HepG2 (cell line): ENCODE measurements around the gene SUZ12. TPM values are rescaled to one million over a fixed set of nuclear protein-coding genes. Genes with fewer than 3 reads are reported as not detected.
"Not testable (repeated sequence)": the region's sequence is repeated elsewhere in the genome, so short reads cannot be mapped to it uniquely, and the experiment has no call there.

Experiments
- ATAC-seq: fragments of 200-7000 bp; cut with Tn5 transposase; 3 replicates; pipeline ENCODE4 v1.9.1; 2020; ENCODE audit warnings: mild to moderate bottlenecking, moderate library complexity
- BruUV-seq: library from RNA; stranded (reverse); fragments of 400-500 nt; replicated peaks from 2 replicates; lab custom pipeline; 2021; lab: Mats Ljungman, UMichigan
- CTCF ChIA-PET: fragments of 300-600 bp; formaldehyde crosslinking; extraction: SDS; loops from one replicate; lab custom pipeline; 2021; ENCODE audit warnings: low total read pairs, inconsistent platforms, low intra/inter-chr PET ratio; lab: Yijun Ruan, JAX
- POLR2A ChIA-PET: fragments of 350-600 bp; sonication (Branson Sonifier 250); formaldehyde crosslinking; loops from one replicate; lab custom pipeline; 2020; ENCODE audit warnings: antibody characterized with exemption, inconsistent platforms; lab: Yijun Ruan, JAX
- DNase-seq: peaks from one replicate; pipeline ENCODE4 v3.0.0-alpha.2; 2015; ENCODE audit warnings: low spot score
- FAIRE-seq: peaks from 3 replicates; lab custom pipeline; 2011; peaks lifted over from hg19 to GRCh38; lab: Jason Lieb, UNC
- H2AFZ ChIP-seq: one replicate; pipeline ENCODE4 v1.6.1; 2011; ENCODE audit warnings: low read length, inconsistent platforms
- H3K27ac ChIP-seq: fragments of 300-600 bp; 3 replicates; pipeline ENCODE4 v1.8.0; 2011; ENCODE audit warnings: mixed run types, mild to moderate bottlenecking, mixed read lengths, low read length, inconsistent platforms; ENCODE audit not compliant: insufficient read depth; ENCODE audit errors: extremely low read length
- H3K27me3 ChIP-seq, 2 experiments: fragments of 200-600 bp in 1 of 2; 2 replicates in 1 of 2; 3 replicates in 1 of 2; pipeline versions ENCODE4 v1.6.0 to v1.8.0; 2011; ENCODE audit warnings: low read length in 2 of 2, mild to moderate bottlenecking in 2 of 2, moderate library complexity in 2 of 2, inconsistent platforms in 1 of 2; ENCODE audit not compliant: insufficient read depth in 2 of 2, control insufficient read depth in 1 of 2
- H3K36me3 ChIP-seq, 2 experiments: fragments of 200-600 bp in 1 of 2; replicated peaks in 1 of 2; 2 replicates in 1 of 2; 3 replicates in 1 of 2; pipeline versions ENCODE4 v1.5.1 to v1.8.0; 2011; ENCODE audit warnings: low read length in 2 of 2, inconsistent platforms in 1 of 2; ENCODE audit not compliant: insufficient read depth in 2 of 2, control insufficient read depth in 1 of 2
- H3K4me1 ChIP-seq: 2 replicates; pipeline ENCODE4 v1.5.1; 2012; ENCODE audit warnings: low read length, inconsistent platforms; ENCODE audit not compliant: insufficient read depth
- H3K4me2 ChIP-seq: 2 replicates; pipeline ENCODE4 v1.6.0; 2011; ENCODE audit warnings: low read depth, low read length, inconsistent platforms
- H3K4me3 ChIP-seq, 3 experiments: fragments of 200-600 bp in 1 of 3; sonication (generic), shearing (Covaris generic) in 1 of 3; replicated peaks in 1 of 3; 2 replicates each; pipeline ENCODE4 v1.5.1; 2011 to 2016; ENCODE audit warnings: low read length in 3 of 3, inconsistent platforms in 2 of 3, low read depth in 2 of 3, mild to moderate bottlenecking in 2 of 3, control low read depth in 1 of 3, mixed read lengths in 1 of 3; ENCODE audit not compliant: insufficient read depth in 1 of 3
- H3K79me2 ChIP-seq: one replicate; pipeline ENCODE4 v1.6.1; 2011; ENCODE audit warnings: low read length, inconsistent platforms; ENCODE audit not compliant: insufficient read depth
- H3K9ac ChIP-seq: 2 replicates; pipeline ENCODE4 v1.6.0; 2011; ENCODE audit warnings: mild to moderate bottlenecking, low read depth, low read length, inconsistent platforms; ENCODE audit not compliant: insufficient read depth
- H3K9me3 ChIP-seq: 2 replicates; pipeline ENCODE4 v1.5.1; 2012; ENCODE audit warnings: mild to moderate bottlenecking, low read length
- H4K20me1 ChIP-seq: 2 replicates; pipeline ENCODE4 v1.6.0; 2011; ENCODE audit warnings: inconsistent platforms, mild to moderate bottlenecking, low read length, moderate library complexity; ENCODE audit not compliant: insufficient read depth
- SAP130 ChIP-seq: IDR thresholded peaks from 2 replicates; pipeline ENCODE4 v1.6.1; 2016; ENCODE audit warnings: low read depth
- ZNF629 ChIP-seq: sonication (generic); formaldehyde crosslinking; conservative IDR thresholded peaks from 2 replicates; pipeline ENCODE4 v1.5.0; 2020; ENCODE audit warnings: missing genetic modification reagents
- WGBS: methylation state at CpG from one replicate; pipeline ENCODE4 v1.1.6; 2017; ENCODE audit warnings: low lambda C conversion rate; 5-methylcytosine and 5-hydroxymethylcytosine counted together
- in situ Hi-C: cut with HindIII; loops from 2 replicates; pipeline ENCODE4 v1.10.0; 2017; ENCODE audit warnings: low pct_unique_long_range_greater_than_20kb; ENCODE audit not compliant: extremely low pct_ligation_motif_present
- intact Hi-C: fragments of 100-400 bp; cut with micrococcal nuclease; formaldehyde crosslinking; loops from one replicate; pipeline ENCODE4 v1.10.0; 2022; ENCODE audit not compliant: unreplicated experiment
- polyA plus RNA-seq, 8 experiments: library from polyadenylated mRNA; depleted of rRNA in 3 of 8; stranded (reverse) in 7 of 8; unstranded in 1 of 8; fragments of >200 nt; fragmentation: Illumina TruSeq in 4 of 8; extraction: Trizol in 4 of 8; gene quantifications; 2 replicates each; pipeline versions ENCODE4 v1.2.1 to v1.2.3, GENCODE V29; 2011 to 2016; ENCODE audit warnings: low read depth in 4 of 8, missing spikeins in 1 of 8, mixed read lengths in 1 of 8; ENCODE audit not compliant: insufficient read depth in 1 of 8
- total RNA-seq, 5 experiments: library from RNA; depleted of rRNA; stranded (reverse); fragments of >200 nt; fragmentation: Illumina TruSeq; extraction: Trizol; gene quantifications; 2 replicates each; pipeline ENCODE4 v1.2.3, GENCODE V29; 2016; ENCODE audit warnings: low read depth in 1 of 5

The SUZ12 gene
- total and polyA plus RNA-seq, 2 of the 13 experiments (the other 11 are each of a cell fraction or from before 2014, with no cell fraction given), result 11.7 to 15.6 TPM

DNA sequence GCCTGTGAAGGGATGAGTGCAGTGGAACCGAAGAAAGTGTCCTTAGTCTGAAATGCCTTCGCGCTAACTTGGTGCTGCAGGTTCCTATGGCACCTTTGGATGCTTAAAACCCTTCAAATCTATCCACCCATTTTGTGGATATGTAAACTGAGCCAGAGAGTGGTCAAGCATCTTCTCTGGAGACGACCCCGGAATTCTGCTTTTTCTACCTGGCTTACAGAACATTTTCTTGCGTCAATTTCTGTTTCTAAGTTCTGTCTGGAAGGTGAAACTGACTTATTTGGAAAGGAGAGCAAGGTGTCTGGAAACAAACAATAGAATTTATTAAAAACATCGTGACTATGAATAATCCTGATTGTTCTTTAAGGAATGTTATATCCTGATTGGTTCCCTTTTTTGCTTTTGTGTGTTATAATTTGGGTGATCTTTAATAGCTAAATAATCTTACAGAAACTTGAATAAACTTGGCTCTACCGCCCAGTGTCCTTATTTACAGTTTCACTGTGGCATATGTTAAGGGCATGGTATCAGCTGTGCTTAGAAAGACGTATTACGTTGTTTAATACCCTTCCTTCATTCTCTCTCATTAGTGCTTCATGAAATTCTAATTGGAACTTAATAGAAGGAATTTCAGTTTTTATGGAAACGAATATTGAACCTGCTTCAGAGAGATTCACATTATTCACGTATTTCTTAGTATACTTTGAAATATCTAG, 1.3 kb downstream of the SUZ12 start:
- H2AFZ ChIP-seq, CTCF ChIA-PET, H3K27me3 ChIP-seq, H4K20me1 ChIP-seq, ATAC-seq, H3K36me3 ChIP-seq, H3K9me3 ChIP-seq, in situ Hi-C loops, DNase-seq: not testable (repeated sequence)
- peak overlapping the region; percentile 59 for H3K9ac ChIP-seq
- peaks cover 20% of the 10 kb centered on the region for H3K4me1 ChIP-seq
- 1% methylated on average over 9 of the region's 12 CpGs for WGBS
- TF ChIP-seq ZNF629 (peak; percentile 80), SAP130 (CRISPR knock-in tag) (0 out of 2 replicates have a peak, but pooled peaks have one; percentile 30)
- H3K4me2 ChIP-seq, result peak overlapping the region; percentile 68
- peak overlapping the region; percentile 5 for H3K27ac ChIP-seq
- H3K79me2 ChIP-seq, result peaks cover 36% of the 10 kb centered on the region
- intact Hi-C loops, result loop anchor here (5.0 kb wide), 1 partner anchor 36 kb away; the partner anchor contains the start of gene UTP6
- peak overlapping the region; percentile 56 to 62 (median 58); a peak in 5 of 6 replicates for H3K4me3 ChIP-seq
- POLR2A ChIA-PET, result interaction anchor here (1.2 kb wide), 1 partner anchor 36 kb away, joined by 5 read pairs; the partner anchor contains the start of gene UTP6
- BruUV-seq, result TSS peak; percentile 66
- peak; percentile 84 for FAIRE-seq

DNA sequence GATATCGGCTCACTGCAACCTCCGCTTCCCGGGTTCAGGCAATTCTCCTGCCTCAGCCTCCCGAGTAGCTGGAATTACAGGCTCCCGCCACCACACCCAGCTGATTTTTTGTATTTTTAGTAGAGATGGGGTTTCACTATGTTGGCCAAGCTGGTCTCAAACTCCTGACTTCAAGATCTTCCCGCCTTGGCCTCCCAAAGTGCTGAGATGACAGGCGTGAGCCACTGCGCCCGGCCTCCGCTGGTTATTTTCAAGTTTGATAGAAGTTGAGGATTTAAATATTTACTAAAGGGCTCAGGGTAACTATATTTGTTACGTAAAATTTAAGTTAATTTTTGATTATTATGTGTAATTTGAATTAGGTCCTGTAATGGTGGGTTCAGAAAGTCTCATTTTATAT, 5.1 kb downstream of the SUZ12 start:
- H3K9me3 ChIP-seq, H3K27me3 ChIP-seq, ATAC-seq, H3K4me2 ChIP-seq, BruUV-seq, intact Hi-C loops, H4K20me1 ChIP-seq, H2AFZ ChIP-seq, CTCF ChIA-PET, in situ Hi-C loops, H3K9ac ChIP-seq, POLR2A ChIA-PET, H3K4me3 ChIP-seq, H3K36me3 ChIP-seq, DNase-seq, H3K27ac ChIP-seq, FAIRE-seq: not testable (repeated sequence)
- H3K4me1 ChIP-seq, result peaks cover 11% of the 10 kb centered on the region
- H3K79me2 ChIP-seq, result peaks cover 51% of the 10 kb centered on the region
- 99% methylated on average over 11 of the region's 11 CpGs for WGBS
